ENCODE data around the gene ST7.
"Not testable (repeated sequence)": the region's sequence is repeated elsewhere in the genome, so short reads cannot be mapped to it uniquely, and the experiment has no call there.

The ST7 gene

GRCh38 chr7:116951366-116952292 is 1.7 kb upstream of the ST7 start:
- DNase-seq: no peak

GRCh38 chr7:116952635-116953371 is 498 bp upstream of the ST7 start:
- DNase-seq: no peak

- peak; percentile 58 for DNase-seq
Observed at GRCh38 chr7:116953906-116954838, 871 bp downstream of the ST7 start.

GRCh38 chr7:116955340-116955739 is 2.0 kb downstream of the ST7 start:
- no peak for DNase-seq

- no peak for DNase-seq
Observed at GRCh38 chr7:116955801-116956476, 2.6 kb downstream of the ST7 start.

GRCh38 chr7:116956477-116956804 is 3.1 kb downstream of the ST7 start:
- no peak for DNase-seq

GRCh38 chr7:116957874-116958273 is 4.6 kb downstream of the ST7 start:
- no peak for DNase-seq

GRCh38 chr7:116961966-116962673 is 8.8 kb downstream of the ST7 start:
- DNase-seq: not testable (repeated sequence)

GRCh38 chr7:116963234-116963633 is 9.9 kb downstream of the ST7 start:
- DNase-seq: no peak

GRCh38 chr7:116966601-116967000 is 13.3 kb downstream of the ST7 start:
- no peak for DNase-seq

GRCh38 chr7:116967254-116967922 is 14.1 kb downstream of the ST7 start:
- DNase-seq: no peak

GRCh38 chr7:116967983-116968382 is 14.7 kb downstream of the ST7 start:
- no peak for DNase-seq

GRCh38 chr7:116968631-116969030 is 15.3 kb downstream of the ST7 start:
- DNase-seq: no peak

GRCh38 chr7:116969371-116969902 is 16.1 kb downstream of the ST7 start:
- no peak for DNase-seq

- DNase-seq: no peak
Observed at GRCh38 chr7:116970238-116970910, 17.1 kb downstream of the ST7 start.

GRCh38 chr7:116971153-116971552 is 17.9 kb downstream of the ST7 start:
- DNase-seq: not testable (repeated sequence)

GRCh38 chr7:116971869-116972268 is 18.6 kb downstream of the ST7 start:
- DNase-seq: no peak

- DNase-seq: not testable (repeated sequence)
Observed at GRCh38 chr7:116975024-116975423, 21.7 kb downstream of the ST7 start.

- no peak for DNase-seq
Observed at GRCh38 chr7:116977172-116977571, 23.9 kb downstream of the ST7 start.

- DNase-seq: no peak
Observed at GRCh38 chr7:116978006-116978405, 24.7 kb downstream of the ST7 start.

Measured in NCI-H187 treated with DMSO at 0.1 percent for 48 hours (cell line).